HepG2 (cell line): ENCODE measurements around the gene IER2. TPM values are rescaled to one million over a fixed set of nuclear protein-coding genes. Genes with fewer than 3 reads are reported as not detected.
A peak's percentile ranks its signal among the peaks of the same experiment; 100 is the strongest.

Experiments used
- CSRNP1 ChIP-seq: sonication (generic); formaldehyde crosslinking; IDR thresholded peaks from 2 replicates; pipeline ENCODE4 v1.8.1; 2023; ENCODE audit warnings: mild to moderate bottlenecking, missing genetic modification reagents
- FOSL1 ChIP-seq: sonication (generic); formaldehyde crosslinking; IDR thresholded peaks from 2 replicates; pipeline ENCODE4 v1.9.0; 2021; ENCODE audit warnings: missing genetic modification reagents, borderline replicate concordance
- GATAD1 ChIP-seq: IDR thresholded peaks from 2 replicates; pipeline ENCODE4 v1.6.1; 2016; ENCODE audit warnings: missing genetic modification reagents, missing compliant biosample characterization
- NPAS2 ChIP-seq: sonication (generic); formaldehyde crosslinking; IDR thresholded peaks from 2 replicates; pipeline ENCODE4 v1.8.0; 2022; ENCODE audit warnings: mild to moderate bottlenecking, missing genetic modification reagents, borderline replicate concordance
- NR2F1 ChIP-seq, 2 experiments: fragments of 450-650 bp in 1 of 2; formaldehyde crosslinking in 1 of 2; IDR thresholded peaks; 2 replicates each; pipeline versions ENCODE4 v1.5.0 to v1.6.1; 2016 to 2020; ENCODE audit warnings: mild to moderate bottlenecking in 1 of 2, missing compliant biosample characterization in 1 of 2, missing genetic modification reagents in 1 of 2, moderate library complexity in 1 of 2
- PAX8 ChIP-seq: sonication (generic); formaldehyde crosslinking; IDR thresholded peaks from 2 replicates; pipeline ENCODE4 v1.8.0; 2022; ENCODE audit warnings: mild to moderate bottlenecking, missing genetic modification reagents, borderline replicate concordance
- REXO4 ChIP-seq: sonication (generic); formaldehyde crosslinking; IDR thresholded peaks from 2 replicates; pipeline ENCODE4 v1.8.0; 2022; ENCODE audit warnings: missing genetic modification reagents, mild to moderate bottlenecking, borderline replicate concordance
- RNF2 ChIP-seq: fragments of 450-650 bp; conservative IDR thresholded peaks from 2 replicates; pipeline ENCODE4 v1.6.1; 2016; ENCODE audit warnings: low read depth
- SSRP1 ChIP-seq: IDR thresholded peaks from 2 replicates; pipeline ENCODE4 v1.6.1; 2016; ENCODE audit warnings: control low read depth
- TOPORS ChIP-seq: sonication (generic); formaldehyde crosslinking; IDR thresholded peaks from 2 replicates; pipeline ENCODE4 v1.8.0; 2023; ENCODE audit warnings: mild to moderate bottlenecking, missing genetic modification reagents
- ZMAT5 ChIP-seq: sonication (generic); formaldehyde crosslinking; IDR thresholded peaks from 2 replicates; pipeline ENCODE4 v1.5.0; 2020; ENCODE audit warnings: mild to moderate bottlenecking, low read depth, missing genetic modification reagents, borderline replicate concordance
- ZNF543 ChIP-seq: sonication (generic); formaldehyde crosslinking; IDR thresholded peaks from 2 replicates; pipeline ENCODE4 v1.4.0; 2020; ENCODE audit warnings: mild to moderate bottlenecking, missing genetic modification reagents
- ZNF737 ChIP-seq: sonication (generic); formaldehyde crosslinking; IDR thresholded peaks from 2 replicates; pipeline ENCODE4 v1.5.0; 2020; ENCODE audit warnings: missing genetic modification reagents, mild to moderate bottlenecking, borderline replicate concordance
- polyA plus RNA-seq, 8 experiments: library from polyadenylated mRNA; depleted of rRNA in 3 of 8; stranded (reverse) in 7 of 8; unstranded in 1 of 8; fragments of >200 nt; fragmentation: Illumina TruSeq in 4 of 8; extraction: Trizol in 4 of 8; gene quantifications; 2 replicates each; pipeline versions ENCODE4 v1.2.1 to v1.2.3, GENCODE V29; 2011 to 2016; ENCODE audit warnings: low read depth in 4 of 8, missing spikeins in 1 of 8, mixed read lengths in 1 of 8; ENCODE audit not compliant: insufficient read depth in 1 of 8
- total RNA-seq, 5 experiments: library from RNA; depleted of rRNA; stranded (reverse); fragments of >200 nt; fragmentation: Illumina TruSeq; extraction: Trizol; gene quantifications; 2 replicates each; pipeline ENCODE4 v1.2.3, GENCODE V29; 2016; ENCODE audit warnings: low read depth in 1 of 5
- TF ChIP-seq, protein P1 (sequence below): sonication (generic); formaldehyde crosslinking; IDR thresholded peaks from 2 replicates; pipeline ENCODE4 v1.5.0; 2020; ENCODE audit warnings: mild to moderate bottlenecking, missing genetic modification reagents
- TF ChIP-seq, protein P2 (sequence below): sonication (generic); formaldehyde crosslinking; IDR thresholded peaks from 2 replicates; pipeline ENCODE4 v1.4.0; 2020; ENCODE audit warnings: missing genetic modification reagents
- TF ChIP-seq, protein P3 (sequence below): IDR thresholded peaks from 2 replicates; pipeline ENCODE4 v1.6.1; 2016; ENCODE audit warnings: low read depth, missing genetic modification reagents, missing compliant biosample characterization

Gene IER2
- total and polyA plus RNA-seq, 2 of the 13 experiments (the other 11 are each of a cell fraction or from before 2014, with no cell fraction given) = 10.1 to 14.3 TPM

DNA sequence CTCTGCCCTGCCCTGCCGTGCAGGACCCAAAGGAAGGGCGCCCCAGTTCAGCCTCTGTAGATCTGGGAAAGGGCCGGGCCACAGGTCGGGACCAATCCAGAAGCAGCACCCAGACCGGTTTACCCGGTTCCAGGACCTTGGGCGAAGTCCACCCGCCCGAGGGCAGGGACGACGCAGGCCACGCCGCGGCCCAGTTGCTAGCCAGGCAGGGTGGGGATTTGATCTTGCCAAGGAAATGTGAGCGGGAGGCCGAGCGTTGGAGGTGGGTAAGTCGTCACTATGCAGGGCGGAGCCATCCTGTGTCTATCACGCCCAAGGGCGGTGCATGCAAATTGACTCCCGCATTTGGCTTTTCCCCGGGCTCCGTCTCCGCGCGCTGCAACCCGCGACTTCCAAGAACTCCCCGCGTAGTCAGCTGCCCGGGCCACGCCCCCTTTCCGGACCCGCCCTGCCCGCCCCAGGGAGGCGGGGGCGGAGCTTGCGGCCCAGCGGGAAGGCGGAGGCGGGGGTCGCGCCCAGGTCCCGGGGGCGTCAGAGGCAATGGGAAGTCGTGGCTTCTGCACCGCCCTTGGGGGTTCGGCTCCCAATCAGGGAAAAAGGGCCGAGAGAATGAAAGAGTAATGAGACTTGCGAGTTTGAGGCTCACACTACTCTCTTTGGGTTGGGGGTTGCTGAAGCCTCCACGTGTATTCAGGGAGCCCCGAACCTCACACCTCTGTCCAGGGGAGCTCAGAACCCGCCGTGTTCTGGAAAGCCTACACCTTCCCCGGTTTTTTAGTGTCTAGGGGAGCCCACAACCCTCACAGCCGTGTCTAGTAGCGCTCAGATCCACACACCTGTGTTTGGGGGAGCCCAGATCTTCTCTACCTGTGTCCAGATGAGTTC is 12.8 kb downstream of the IER2 start (continued):
- TF ChIP-seq, protein P1, sequence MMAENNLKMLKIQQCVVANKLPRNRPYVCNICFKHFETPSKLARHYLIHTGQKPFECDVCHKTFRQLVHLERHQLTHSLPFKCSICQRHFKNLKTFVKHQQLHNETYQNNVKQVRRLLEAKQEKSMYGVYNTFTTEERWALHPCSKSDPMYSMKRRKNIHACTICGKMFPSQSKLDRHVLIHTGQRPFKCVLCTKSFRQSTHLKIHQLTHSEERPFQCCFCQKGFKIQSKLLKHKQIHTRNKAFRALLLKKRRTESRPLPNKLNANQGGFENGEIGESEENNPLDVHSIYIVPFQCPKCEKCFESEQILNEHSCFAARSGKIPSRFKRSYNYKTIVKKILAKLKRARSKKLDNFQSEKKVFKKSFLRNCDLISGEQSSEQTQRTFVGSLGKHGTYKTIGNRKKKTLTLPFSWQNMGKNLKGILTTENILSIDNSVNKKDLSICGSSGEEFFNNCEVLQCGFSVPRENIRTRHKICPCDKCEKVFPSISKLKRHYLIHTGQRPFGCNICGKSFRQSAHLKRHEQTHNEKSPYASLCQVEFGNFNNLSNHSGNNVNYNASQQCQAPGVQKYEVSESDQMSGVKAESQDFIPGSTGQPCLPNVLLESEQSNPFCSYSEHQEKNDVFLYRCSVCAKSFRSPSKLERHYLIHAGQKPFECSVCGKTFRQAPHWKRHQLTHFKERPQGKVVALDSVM (CRISPR knock-in tag) = peak; percentile 77
- TF ChIP-seq, protein P2, sequence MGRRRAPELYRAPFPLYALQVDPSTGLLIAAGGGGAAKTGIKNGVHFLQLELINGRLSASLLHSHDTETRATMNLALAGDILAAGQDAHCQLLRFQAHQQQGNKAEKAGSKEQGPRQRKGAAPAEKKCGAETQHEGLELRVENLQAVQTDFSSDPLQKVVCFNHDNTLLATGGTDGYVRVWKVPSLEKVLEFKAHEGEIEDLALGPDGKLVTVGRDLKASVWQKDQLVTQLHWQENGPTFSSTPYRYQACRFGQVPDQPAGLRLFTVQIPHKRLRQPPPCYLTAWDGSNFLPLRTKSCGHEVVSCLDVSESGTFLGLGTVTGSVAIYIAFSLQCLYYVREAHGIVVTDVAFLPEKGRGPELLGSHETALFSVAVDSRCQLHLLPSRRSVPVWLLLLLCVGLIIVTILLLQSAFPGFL (CRISPR knock-in tag) = no peak
- TF ChIP-seq REXO4 (CRISPR knock-in tag) (no peak), TOPORS (CRISPR knock-in tag) (0 out of 2 replicates have a peak, but pooled peaks have one; percentile 43), GATAD1 (CRISPR knock-in tag) (peak; percentile 68), FOSL1 (CRISPR knock-in tag) (no peak), NR2F1 (CRISPR knock-in tag; IDR thresholded peaks at IDR 0.05) (peak; percentile 22 to 54; a peak in 3 of 4 replicates), ZNF543 (CRISPR knock-in tag) (peak; percentile 65; the same call in 1 of the 2 replicates), RNF2 (no peak; the same call in 1 of the 2 replicates), CSRNP1 (0 out of 2 replicates have a peak, but pooled peaks have one; percentile 57), SSRP1 (CRISPR knock-in tag) (no peak), ZMAT5 (CRISPR knock-in tag) (no peak), PAX8 (no peak), NPAS2 (CRISPR knock-in tag) (no peak), ZNF737 (no peak)
- TF ChIP-seq, protein P3, sequence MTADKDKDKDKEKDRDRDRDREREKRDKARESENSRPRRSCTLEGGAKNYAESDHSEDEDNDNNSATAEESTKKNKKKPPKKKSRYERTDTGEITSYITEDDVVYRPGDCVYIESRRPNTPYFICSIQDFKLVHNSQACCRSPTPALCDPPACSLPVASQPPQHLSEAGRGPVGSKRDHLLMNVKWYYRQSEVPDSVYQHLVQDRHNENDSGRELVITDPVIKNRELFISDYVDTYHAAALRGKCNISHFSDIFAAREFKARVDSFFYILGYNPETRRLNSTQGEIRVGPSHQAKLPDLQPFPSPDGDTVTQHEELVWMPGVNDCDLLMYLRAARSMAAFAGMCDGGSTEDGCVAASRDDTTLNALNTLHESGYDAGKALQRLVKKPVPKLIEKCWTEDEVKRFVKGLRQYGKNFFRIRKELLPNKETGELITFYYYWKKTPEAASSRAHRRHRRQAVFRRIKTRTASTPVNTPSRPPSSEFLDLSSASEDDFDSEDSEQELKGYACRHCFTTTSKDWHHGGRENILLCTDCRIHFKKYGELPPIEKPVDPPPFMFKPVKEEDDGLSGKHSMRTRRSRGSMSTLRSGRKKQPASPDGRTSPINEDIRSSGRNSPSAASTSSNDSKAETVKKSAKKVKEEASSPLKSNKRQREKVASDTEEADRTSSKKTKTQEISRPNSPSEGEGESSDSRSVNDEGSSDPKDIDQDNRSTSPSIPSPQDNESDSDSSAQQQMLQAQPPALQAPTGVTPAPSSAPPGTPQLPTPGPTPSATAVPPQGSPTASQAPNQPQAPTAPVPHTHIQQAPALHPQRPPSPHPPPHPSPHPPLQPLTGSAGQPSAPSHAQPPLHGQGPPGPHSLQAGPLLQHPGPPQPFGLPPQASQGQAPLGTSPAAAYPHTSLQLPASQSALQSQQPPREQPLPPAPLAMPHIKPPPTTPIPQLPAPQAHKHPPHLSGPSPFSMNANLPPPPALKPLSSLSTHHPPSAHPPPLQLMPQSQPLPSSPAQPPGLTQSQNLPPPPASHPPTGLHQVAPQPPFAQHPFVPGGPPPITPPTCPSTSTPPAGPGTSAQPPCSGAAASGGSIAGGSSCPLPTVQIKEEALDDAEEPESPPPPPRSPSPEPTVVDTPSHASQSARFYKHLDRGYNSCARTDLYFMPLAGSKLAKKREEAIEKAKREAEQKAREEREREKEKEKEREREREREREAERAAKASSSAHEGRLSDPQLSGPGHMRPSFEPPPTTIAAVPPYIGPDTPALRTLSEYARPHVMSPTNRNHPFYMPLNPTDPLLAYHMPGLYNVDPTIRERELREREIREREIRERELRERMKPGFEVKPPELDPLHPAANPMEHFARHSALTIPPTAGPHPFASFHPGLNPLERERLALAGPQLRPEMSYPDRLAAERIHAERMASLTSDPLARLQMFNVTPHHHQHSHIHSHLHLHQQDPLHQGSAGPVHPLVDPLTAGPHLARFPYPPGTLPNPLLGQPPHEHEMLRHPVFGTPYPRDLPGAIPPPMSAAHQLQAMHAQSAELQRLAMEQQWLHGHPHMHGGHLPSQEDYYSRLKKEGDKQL (CRISPR knock-in tag) = no peak; the same call in 1 of the 2 replicates
